Measurements from ENCODE around the gene TPM2. TPM values are rescaled to one million over a fixed set of nuclear protein-coding genes. Genes with fewer than 3 reads are reported as not detected.

TPM2 gene
- total RNA-seq, 1 donor from 2014 or later: 1,070 TPM

GRCh38 chr9:35729700-35730485 lies 40.2 kb upstream of the TPM2 start:
- Histone ChIP-seq H3K27me3 (ENCODE audit: low read depth) (no peaks in the 10 kb centered on the region), H3K9me3 (replicated peaks) (no peaks in the 10 kb centered on the region), H3K4me1 (peaks cover 82% of the 10 kb centered on the region), H3K27ac (replicated peaks) (peak overlapping the region; percentile 99), H3K36me3 (peaks cover 26% of the 10 kb centered on the region), H3K4me3 (peak overlapping the region; percentile 82)
- DNase-seq: peak; percentile 66
- TF ChIP-seq, protein P1, sequence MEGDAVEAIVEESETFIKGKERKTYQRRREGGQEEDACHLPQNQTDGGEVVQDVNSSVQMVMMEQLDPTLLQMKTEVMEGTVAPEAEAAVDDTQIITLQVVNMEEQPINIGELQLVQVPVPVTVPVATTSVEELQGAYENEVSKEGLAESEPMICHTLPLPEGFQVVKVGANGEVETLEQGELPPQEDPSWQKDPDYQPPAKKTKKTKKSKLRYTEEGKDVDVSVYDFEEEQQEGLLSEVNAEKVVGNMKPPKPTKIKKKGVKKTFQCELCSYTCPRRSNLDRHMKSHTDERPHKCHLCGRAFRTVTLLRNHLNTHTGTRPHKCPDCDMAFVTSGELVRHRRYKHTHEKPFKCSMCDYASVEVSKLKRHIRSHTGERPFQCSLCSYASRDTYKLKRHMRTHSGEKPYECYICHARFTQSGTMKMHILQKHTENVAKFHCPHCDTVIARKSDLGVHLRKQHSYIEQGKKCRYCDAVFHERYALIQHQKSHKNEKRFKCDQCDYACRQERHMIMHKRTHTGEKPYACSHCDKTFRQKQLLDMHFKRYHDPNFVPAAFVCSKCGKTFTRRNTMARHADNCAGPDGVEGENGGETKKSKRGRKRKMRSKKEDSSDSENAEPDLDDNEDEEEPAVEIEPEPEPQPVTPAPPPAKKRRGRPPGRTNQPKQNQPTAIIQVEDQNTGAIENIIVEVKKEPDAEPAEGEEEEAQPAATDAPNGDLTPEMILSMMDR (IDR thresholded peaks at IDR 0.05; ENCODE audit: borderline replicate concordance): peak; percentile 54
- intact Hi-C loops (cut with micrococcal nuclease): loop anchor here (5.0 kb wide), 1 partner anchor 83 kb away; no protein-coding TSS in a partner anchor

DNA sequence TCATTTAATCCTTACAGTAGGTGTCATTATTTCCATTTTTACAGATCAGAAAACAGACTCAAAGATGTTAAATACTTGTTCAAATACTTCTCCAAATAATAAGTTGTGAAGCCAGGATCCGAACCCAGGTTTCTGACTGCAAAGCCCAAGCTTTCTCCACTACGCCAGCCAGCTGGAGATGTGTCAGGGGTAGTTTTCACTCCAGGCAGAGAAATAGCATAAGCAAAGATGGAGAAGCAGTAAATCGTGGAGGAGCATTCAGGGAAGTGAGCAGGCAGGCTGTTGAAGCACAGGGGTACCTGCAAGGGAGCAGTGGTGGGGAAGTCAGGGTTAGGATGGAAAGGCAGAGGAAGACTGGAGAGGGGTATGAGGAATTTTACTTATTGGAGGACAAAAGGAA lies 39.4 kb upstream of the TPM2 start:
- peak overlapping the region; percentile 99 for H3K27ac ChIP-seq (replicated peaks)
- intact Hi-C loops (cut with micrococcal nuclease): no loop called here
- no peaks in the 10 kb centered on the region for H3K9me3 ChIP-seq (replicated peaks)
- peak overlapping the region; percentile 82 for H3K4me3 ChIP-seq
- H3K27me3 ChIP-seq (ENCODE audit: low read depth): no peaks in the 10 kb centered on the region
- H3K4me1 ChIP-seq: peaks cover 81% of the 10 kb centered on the region
- TF ChIP-seq, protein P1 (IDR thresholded peaks at IDR 0.05; ENCODE audit: borderline replicate concordance): no peak
- DNase-seq: no peak
- peaks cover 26% of the 10 kb centered on the region for H3K36me3 ChIP-seq

- DNase-seq: peak; percentile 79
- Histone ChIP-seq H3K27me3 (ENCODE audit: low read depth) (no peaks in the 10 kb centered on the region), H3K4me3 (peak overlapping the region; percentile 82), H3K4me1 (peaks cover 73% of the 10 kb centered on the region), H3K9me3 (replicated peaks) (no peaks in the 10 kb centered on the region), H3K36me3 (peaks cover 31% of the 10 kb centered on the region), H3K27ac (replicated peaks) (peak overlapping the region; percentile 99)
- TF ChIP-seq, protein P1 (IDR thresholded peaks at IDR 0.05; ENCODE audit: borderline replicate concordance): no peak
- intact Hi-C loops (cut with micrococcal nuclease): no loop called here
Observed at GRCh38 chr9:35728041-35728971, 38.6 kb upstream of the TPM2 start.

DNA sequence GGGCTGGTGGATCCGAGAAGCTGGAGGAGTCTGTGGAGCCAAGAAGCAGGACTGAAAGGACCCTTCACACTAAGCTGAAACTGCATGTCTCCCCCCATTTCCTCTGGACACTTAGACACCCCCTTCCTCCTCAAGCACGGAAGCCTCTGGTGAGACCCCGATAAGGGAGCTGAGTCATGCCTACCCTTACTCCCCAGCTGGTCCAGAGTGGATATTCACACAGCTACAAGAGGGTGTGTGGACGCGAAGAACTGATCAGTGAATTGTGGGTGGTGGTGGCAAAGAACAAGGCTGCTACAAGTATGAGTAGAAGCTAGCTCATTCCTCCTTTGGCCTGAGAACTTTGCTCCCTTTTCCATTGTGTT lies 37.9 kb upstream of the TPM2 start:
- intact Hi-C loops (cut with micrococcal nuclease): no loop called here
- no peaks in the 10 kb centered on the region for H3K27me3 ChIP-seq (ENCODE audit: low read depth)
- H3K4me3 ChIP-seq: peak overlapping the region; percentile 82
- peaks cover 37% of the 10 kb centered on the region for H3K36me3 ChIP-seq
- peak overlapping the region; percentile 99 for H3K27ac ChIP-seq (replicated peaks)
- H3K4me1 ChIP-seq: peaks cover 66% of the 10 kb centered on the region
- no peaks in the 10 kb centered on the region for H3K9me3 ChIP-seq (replicated peaks)
- TF ChIP-seq, protein P1 (IDR thresholded peaks at IDR 0.05; ENCODE audit: borderline replicate concordance): no peak
- DNase-seq: no peak

DNA sequence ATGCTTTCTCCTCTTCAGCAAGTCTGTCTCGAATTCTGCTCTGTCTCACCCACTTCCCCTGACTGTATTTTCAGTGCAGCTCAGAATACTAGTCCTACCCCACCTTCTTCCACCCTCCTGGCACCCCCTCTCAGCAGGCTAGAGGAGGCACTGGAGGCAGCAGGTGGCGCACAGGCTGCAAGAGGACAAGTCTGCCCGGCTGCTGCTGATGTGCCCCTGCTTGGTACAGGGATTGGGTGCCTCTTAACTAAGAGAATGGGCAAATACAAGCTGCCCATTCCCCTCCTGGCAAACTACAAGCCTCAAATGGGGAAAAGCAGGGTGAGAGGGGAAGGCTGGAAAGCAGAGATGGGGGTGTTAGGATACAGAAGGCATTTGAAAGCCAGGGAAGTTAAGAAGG lies 37.2 kb upstream of the TPM2 start:
- no peaks in the 10 kb centered on the region for H3K27me3 ChIP-seq (ENCODE audit: low read depth)
- H3K36me3 ChIP-seq: peaks cover 45% of the 10 kb centered on the region
- no peak for DNase-seq
- peak overlapping the region; percentile 82 for H3K4me3 ChIP-seq
- H3K27ac ChIP-seq (replicated peaks): peak overlapping the region; percentile 99
- H3K4me1 ChIP-seq: peaks cover 64% of the 10 kb centered on the region
- intact Hi-C loops (cut with micrococcal nuclease): no loop called here
- H3K9me3 ChIP-seq (replicated peaks): no peaks in the 10 kb centered on the region
- TF ChIP-seq, protein P1 (IDR thresholded peaks at IDR 0.05; ENCODE audit: borderline replicate concordance): peak; percentile 37

Data from left ventricle myocardium inferior (tissue), 1 donor.